ENCODE data around the gene MYH16.
"Not testable (repeated sequence)": the region's sequence is repeated elsewhere in the genome, so short reads cannot be mapped to it uniquely, and the experiment has no call there.

Gene MYH16

DNA sequence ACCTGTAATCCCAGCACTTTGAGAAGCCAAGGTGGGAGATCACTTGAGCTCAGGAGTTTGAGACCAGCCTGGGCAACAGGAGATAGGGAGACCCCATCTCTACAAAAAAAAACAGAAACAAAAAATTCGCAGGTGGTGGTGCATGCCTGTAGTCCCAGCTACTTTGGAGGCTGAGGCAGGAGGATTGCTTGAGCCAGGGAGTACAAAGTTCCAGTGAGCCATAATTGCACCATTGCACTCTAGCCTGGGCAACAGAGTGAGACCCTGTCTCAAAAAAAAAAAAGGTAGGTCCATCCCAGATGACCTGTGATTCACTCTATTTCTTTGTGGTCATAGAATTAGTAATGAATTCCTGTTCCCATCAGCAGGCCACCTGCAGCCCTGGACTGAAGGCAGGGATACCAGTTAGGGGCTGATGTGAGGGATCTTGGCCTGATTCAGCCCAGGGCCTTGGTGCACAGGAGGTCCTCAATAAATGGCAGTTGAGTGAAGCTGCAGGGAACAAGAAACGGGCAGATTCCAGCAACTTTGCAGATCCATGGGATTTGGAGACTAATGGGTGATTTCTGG lies at the start of gene MYH16:
TSS of gene MYH16 (plus strand) at position 364 of the 570 bp plus-strand sequence.
- Mint-ChIP-seq H3K4me3 (no peak within 1 kb of the TSS), H3K9me3 (no peaks in the 10 kb centered on the region), H3K36me3 (ENCODE audit: low read depth) (no peaks in the 10 kb centered on the region), H3K4me1 (no peaks in the 10 kb centered on the region), H3K27ac (no peak within 1 kb of the TSS), H3K27me3 (ENCODE audit: low read depth) (peaks cover 4% of the 10 kb centered on the region)
- TF ChIP-seq, protein P1, sequence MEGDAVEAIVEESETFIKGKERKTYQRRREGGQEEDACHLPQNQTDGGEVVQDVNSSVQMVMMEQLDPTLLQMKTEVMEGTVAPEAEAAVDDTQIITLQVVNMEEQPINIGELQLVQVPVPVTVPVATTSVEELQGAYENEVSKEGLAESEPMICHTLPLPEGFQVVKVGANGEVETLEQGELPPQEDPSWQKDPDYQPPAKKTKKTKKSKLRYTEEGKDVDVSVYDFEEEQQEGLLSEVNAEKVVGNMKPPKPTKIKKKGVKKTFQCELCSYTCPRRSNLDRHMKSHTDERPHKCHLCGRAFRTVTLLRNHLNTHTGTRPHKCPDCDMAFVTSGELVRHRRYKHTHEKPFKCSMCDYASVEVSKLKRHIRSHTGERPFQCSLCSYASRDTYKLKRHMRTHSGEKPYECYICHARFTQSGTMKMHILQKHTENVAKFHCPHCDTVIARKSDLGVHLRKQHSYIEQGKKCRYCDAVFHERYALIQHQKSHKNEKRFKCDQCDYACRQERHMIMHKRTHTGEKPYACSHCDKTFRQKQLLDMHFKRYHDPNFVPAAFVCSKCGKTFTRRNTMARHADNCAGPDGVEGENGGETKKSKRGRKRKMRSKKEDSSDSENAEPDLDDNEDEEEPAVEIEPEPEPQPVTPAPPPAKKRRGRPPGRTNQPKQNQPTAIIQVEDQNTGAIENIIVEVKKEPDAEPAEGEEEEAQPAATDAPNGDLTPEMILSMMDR (IDR thresholded peaks at IDR 0.05; ENCODE audit: unreplicated experiment in 3 of 3): no peak

DNA sequence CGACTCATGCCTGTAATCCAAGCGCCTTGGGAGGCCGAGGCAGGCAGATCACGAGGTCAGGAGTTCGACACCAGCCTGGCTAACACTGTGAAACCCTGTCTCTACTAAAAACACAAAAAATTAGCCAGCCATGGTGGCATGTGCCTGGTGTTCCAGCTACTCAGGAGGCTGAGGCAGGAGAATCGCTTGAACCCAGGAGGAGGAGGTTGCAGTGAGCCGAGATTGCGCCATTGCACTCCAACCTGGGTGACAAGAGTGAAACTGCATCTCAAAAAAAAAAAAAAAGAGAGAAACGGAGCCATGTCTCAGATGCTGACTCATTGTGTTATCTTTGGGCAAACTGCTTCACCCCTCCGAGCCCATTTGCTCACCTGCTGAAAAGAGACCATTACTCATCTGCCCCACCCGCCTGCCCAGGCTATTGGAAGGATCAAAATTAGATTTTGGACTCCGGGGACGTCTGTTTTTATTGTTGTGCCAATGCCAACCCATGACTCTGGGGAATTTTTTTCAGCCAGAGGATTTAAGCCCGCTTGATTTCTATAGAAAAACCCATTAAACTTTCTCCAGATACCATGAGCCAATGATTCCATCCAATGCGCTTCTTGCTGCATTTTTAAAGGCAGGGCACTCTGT lies 48.3 kb upstream of the MYH16 start:
- not testable (repeated sequence) for H3K36me3 Mint-ChIP-seq (ENCODE audit: low read depth); H3K27ac Mint-ChIP-seq; H3K4me3 Mint-ChIP-seq; H3K9me3 Mint-ChIP-seq; H3K27me3 Mint-ChIP-seq (ENCODE audit: low read depth); H3K4me1 Mint-ChIP-seq

DNA sequence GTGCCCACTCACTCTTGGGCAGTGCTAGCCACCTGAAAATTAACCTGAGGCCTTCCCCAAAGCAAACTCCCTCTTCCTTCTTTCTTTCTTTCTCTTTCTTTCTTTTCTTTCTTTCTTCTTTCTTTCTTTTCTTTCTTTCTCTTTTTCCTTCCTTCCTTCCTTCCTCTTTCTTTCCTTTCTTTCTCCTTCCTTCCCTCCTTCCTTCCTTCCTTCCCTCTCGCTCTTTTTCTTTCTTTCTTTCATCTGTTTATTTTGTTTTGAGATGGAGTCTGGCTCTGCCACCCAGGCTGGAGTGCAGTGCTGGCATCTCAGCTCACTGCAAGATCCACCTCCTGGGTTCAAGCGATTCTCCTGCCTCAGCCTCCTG lies 47.8 kb upstream of the MYH16 start:
- TF ChIP-seq, protein P1 (IDR thresholded peaks at IDR 0.05; ENCODE audit: unreplicated experiment in 3 of 3): no peak
- peaks cover 7% of the 10 kb centered on the region for H3K27me3 Mint-ChIP-seq (ENCODE audit: low read depth)
- H3K27ac Mint-ChIP-seq: no peak overlapping the region
- H3K4me1 Mint-ChIP-seq: no peaks in the 10 kb centered on the region
- no peaks in the 10 kb centered on the region for H3K36me3 Mint-ChIP-seq (ENCODE audit: low read depth)
- no peaks in the 10 kb centered on the region for H3K9me3 Mint-ChIP-seq
- no peak overlapping the region for H3K4me3 Mint-ChIP-seq

DNA sequence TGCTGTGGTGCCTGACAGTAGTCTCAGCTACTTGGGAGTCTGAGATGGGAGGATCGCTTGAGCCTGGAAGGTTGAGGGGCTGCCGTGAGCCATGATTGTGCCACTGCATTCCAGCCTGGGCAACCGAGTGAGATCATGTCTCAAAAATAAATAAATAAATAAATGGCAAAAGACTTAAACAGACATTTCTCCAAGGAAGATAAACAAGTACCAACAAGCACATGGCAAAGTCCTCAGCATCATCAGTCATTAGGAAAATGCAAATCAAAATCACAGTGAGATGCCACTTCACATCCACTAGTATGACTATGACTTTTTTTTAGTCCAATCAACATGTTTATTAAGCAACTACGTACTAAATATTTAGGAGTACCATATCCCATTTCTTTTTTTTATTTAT lies 43.4 kb upstream of the MYH16 start:
- Mint-ChIP-seq H3K4me1 (no peaks in the 10 kb centered on the region), H3K27me3 (ENCODE audit: low read depth) (peaks cover 11% of the 10 kb centered on the region), H3K4me3 (no peak overlapping the region), H3K27ac (no peak overlapping the region), H3K36me3 (ENCODE audit: low read depth) (no peaks in the 10 kb centered on the region), H3K9me3 (peaks cover 3% of the 10 kb centered on the region)
- TF ChIP-seq, protein P1 (IDR thresholded peaks at IDR 0.05; ENCODE audit: unreplicated experiment in 3 of 3): no peak

DNA sequence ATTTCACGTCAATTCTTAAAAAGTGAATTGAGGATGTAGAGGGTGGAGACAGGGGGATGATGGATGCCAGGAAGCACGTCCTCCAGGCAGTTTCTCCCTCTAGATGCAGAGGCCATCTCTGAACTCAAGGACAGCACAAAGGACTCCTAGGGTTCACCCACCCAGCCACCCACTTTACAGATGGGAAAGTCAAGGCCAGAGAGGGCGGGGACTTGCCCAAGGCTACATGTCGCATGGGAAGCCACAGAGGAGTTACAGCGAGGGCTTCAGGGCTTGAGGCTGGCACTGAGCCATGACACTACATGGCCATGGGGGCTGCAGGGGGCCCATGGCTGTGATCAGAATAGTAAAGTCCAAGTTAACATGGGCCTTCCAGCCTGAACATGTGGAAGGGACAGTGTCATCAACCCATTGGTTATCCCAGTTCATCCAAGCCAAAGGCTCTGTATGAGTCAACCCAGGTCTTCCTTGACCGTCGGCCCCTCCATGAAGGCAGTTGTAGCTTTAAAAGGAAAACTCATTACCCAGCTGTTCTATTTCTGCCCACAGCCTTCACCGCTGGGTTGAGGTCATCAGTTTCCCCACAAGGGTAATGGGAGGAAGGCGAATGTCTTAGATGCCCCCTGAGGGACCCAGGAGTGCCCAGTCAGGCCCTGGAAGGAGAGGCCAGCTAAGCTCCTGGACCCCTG lies 40.4 kb upstream of the MYH16 start:
- H3K9me3 Mint-ChIP-seq: peaks cover 3% of the 10 kb centered on the region
- H3K27me3 Mint-ChIP-seq (ENCODE audit: low read depth): peaks cover 8% of the 10 kb centered on the region
- H3K36me3 Mint-ChIP-seq (ENCODE audit: low read depth): no peaks in the 10 kb centered on the region
- H3K4me3 Mint-ChIP-seq: no peak overlapping the region
- H3K27ac Mint-ChIP-seq: no peak overlapping the region
- TF ChIP-seq, protein P1 (IDR thresholded peaks at IDR 0.05; ENCODE audit: unreplicated experiment in 3 of 3): no peak
- H3K4me1 Mint-ChIP-seq: no peaks in the 10 kb centered on the region

DNA sequence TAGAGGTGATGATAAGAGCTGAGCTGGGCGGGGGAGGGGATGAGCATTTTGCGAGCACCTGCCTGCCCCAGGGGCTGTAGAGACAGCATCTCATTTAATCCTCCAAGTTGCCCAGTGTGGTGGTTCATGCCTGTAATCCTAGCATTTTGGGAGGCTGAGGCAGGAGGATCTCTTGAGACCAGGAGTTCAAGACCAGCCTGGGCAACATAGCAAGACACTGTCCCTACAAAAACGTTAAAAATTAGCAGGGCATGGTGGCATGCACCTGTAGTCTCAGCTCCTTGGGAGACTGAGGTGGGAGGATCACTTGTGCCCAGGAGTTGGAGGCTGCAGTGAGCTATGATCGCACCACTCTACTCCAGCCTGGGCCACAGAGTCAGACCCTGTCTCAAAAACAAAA lies 39.7 kb upstream of the MYH16 start:
- H3K4me1 Mint-ChIP-seq: not testable (repeated sequence)

DNA sequence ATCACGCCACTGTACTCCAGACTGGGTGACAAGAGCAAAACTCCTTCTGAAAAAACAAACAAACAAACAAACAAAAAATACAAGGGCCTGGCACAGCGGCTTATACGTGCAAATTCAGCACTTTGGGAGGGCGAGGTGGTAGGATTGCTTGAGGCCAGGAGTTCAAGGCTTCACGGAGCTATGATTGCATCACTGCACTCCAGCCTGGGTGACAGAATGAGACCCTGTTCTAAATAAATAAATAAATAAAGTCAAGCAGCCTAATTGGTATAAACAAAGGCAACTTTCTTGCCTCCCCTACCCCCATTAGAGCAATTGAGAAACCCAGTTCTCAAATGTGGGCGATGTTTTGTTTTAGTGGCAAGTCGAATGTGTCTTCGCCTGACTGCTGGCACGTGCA lies 38.5 kb upstream of the MYH16 start:
- no peaks in the 10 kb centered on the region for H3K36me3 Mint-ChIP-seq (ENCODE audit: low read depth)
- no peak overlapping the region for H3K27ac Mint-ChIP-seq
- peaks cover 5% of the 10 kb centered on the region for H3K27me3 Mint-ChIP-seq (ENCODE audit: low read depth)
- no peaks in the 10 kb centered on the region for H3K4me1 Mint-ChIP-seq
- TF ChIP-seq, protein P1 (IDR thresholded peaks at IDR 0.05; ENCODE audit: unreplicated experiment in 3 of 3): no peak
- peaks cover 5% of the 10 kb centered on the region for H3K9me3 Mint-ChIP-seq
- no peak overlapping the region for H3K4me3 Mint-ChIP-seq

More for the DNA sequence above, 39.7 kb upstream of the MYH16 start:
- not testable (repeated sequence) for H3K36me3 Mint-ChIP-seq (ENCODE audit: low read depth); H3K27ac Mint-ChIP-seq; H3K9me3 Mint-ChIP-seq; H3K27me3 Mint-ChIP-seq (ENCODE audit: low read depth); H3K4me3 Mint-ChIP-seq

All from nephron (organoid).